PC-3 (cell line): Measurements from ENCODE around the gene AMER2. TPM values are rescaled to one million over a fixed set of nuclear protein-coding genes. Genes with fewer than 3 reads are reported as not detected.

Source experiments
- ATAC-seq: fragments of 200-7000 bp; cut with Tn5 transposase; 2 replicates; pipeline ENCODE4 v1.9.1; 2020; ENCODE audit warnings: mild to moderate bottlenecking, moderate library complexity
- BruUV-seq: library from RNA; stranded (reverse); fragments of 400-500 nt; replicated peaks from 2 replicates; lab custom pipeline; 2021; lab: Mats Ljungman, UMichigan
- CTCF ChIA-PET: fragments of 300-600 bp; sonication (Branson Sonifier 250); formaldehyde crosslinking; loops from one replicate; lab custom pipeline; 2022; ENCODE audit warnings: antibody characterized with exemption; lab: Charles Lee
- POLR2A ChIA-PET: fragments of 300-600 bp; sonication (Branson Sonifier 250); formaldehyde crosslinking; loops from one replicate; lab custom pipeline; 2022; ENCODE audit warnings: antibody characterized with exemption; ENCODE audit not compliant: unreplicated experiment; lab: Charles Lee
- DNase-seq: peaks from one replicate; pipeline ENCODE4 v3.0.0-alpha.2; 2015
- H2AFZ ChIP-seq: fragments of 300-600 bp; sonication (generic); 2 replicates; pipeline ENCODE4 v1.6.0; 2016; ENCODE audit warnings: antibody characterized with exemption, low read length
- H3F3A ChIP-seq: fragments of 300-600 bp; sonication (generic); one replicate; pipeline ENCODE4 v1.6.0; 2017; ENCODE audit warnings: antibody characterized with exemption, low read length, control low read depth, mild to moderate bottlenecking; ENCODE audit not compliant: unreplicated experiment
- H3K27ac ChIP-seq: fragments of 300-600 bp; sonication (generic); 2 replicates; pipeline ENCODE4 v1.5.1; 2016; ENCODE audit warnings: mild to moderate bottlenecking, low read length
- H3K27me3 ChIP-seq: fragments of 300-600 bp; sonication (generic); 2 replicates; pipeline ENCODE4 v1.6.1; 2016; ENCODE audit warnings: low read length, mixed read lengths
- H3K36me3 ChIP-seq: fragments of 300-600 bp; sonication (generic); 2 replicates; pipeline ENCODE4 v1.6.1; 2016; ENCODE audit warnings: low read depth, mixed run types, low read length, mixed read lengths
- H3K4me1 ChIP-seq: fragments of 300-600 bp; sonication (generic); 2 replicates; pipeline ENCODE4 v1.5.1; 2016; ENCODE audit warnings: low read length; ENCODE audit not compliant: insufficient read depth
- H3K4me2 ChIP-seq: fragments of 300-600 bp; sonication (generic); 2 replicates; pipeline ENCODE4 v1.6.0; 2016; ENCODE audit warnings: low read length
- H3K4me3 ChIP-seq: fragments of 300-600 bp; sonication (generic); 2 replicates; pipeline ENCODE4 v1.5.1; 2016; ENCODE audit warnings: mild to moderate bottlenecking, low read length, mixed read lengths
- H3K79me2 ChIP-seq: fragments of 300-600 bp; sonication (generic); 2 replicates; pipeline ENCODE4 v1.6.1; 2017; ENCODE audit warnings: low read length, mixed read lengths
- H3K9ac ChIP-seq: fragments of 300-600 bp; sonication (generic); 2 replicates; pipeline ENCODE4 v1.6.0; 2016; ENCODE audit warnings: mild to moderate bottlenecking, low read length
- H3K9me2 ChIP-seq: fragments of 300-600 bp; sonication (generic); replicated peaks from 2 replicates; pipeline ENCODE4 v1.6.1; 2016; ENCODE audit warnings: mixed run types, low read length, mixed read lengths
- H3K9me3 ChIP-seq: fragments of 300-600 bp; sonication (generic); 2 replicates; pipeline ENCODE4 v1.6.1; 2016; ENCODE audit warnings: low read length, mixed read lengths
- H4K20me1 ChIP-seq: fragments of 300-600 bp; sonication (generic); 2 replicates; pipeline ENCODE4 v1.6.1; 2016; ENCODE audit warnings: low read length, mixed read lengths
- CTCF ChIP-seq: fragments of 300-600 bp; sonication (generic); conservative IDR thresholded peaks from 2 replicates; pipeline ENCODE4 v1.5.1; 2017; ENCODE audit warnings: antibody characterized with exemption, low read depth, mild to moderate bottlenecking, low read length
- EZH2 ChIP-seq: fragments of 300-600 bp; sonication (generic); IDR thresholded peaks from one replicate; pipeline ENCODE4 v1.6.1; 2017; ENCODE audit warnings: antibody characterized with exemption, mild to moderate bottlenecking, low read length; ENCODE audit not compliant: unreplicated experiment
- EZH2phosphoT487 ChIP-seq: fragments of 300-600 bp; sonication (generic); IDR thresholded peaks from 2 replicates; pipeline ENCODE4 v1.6.1; 2018; ENCODE audit warnings: mild to moderate bottlenecking, antibody characterized with exemption, low read length, borderline replicate concordance
- intact Hi-C: fragments of 100-400 bp; cut with micrococcal nuclease; formaldehyde crosslinking; loops from 2 replicates; pipeline ENCODE4 v1.9.0; 2023
- total RNA-seq: library from RNA; depleted of rRNA; stranded (reverse); fragments of >200 nt; gene quantifications from 2 replicates; pipeline ENCODE4 v1.2.3, GENCODE V29; 2014

The AMER2 gene
- total RNA-seq, 1 experiment from 2014 or later = not detected

GRCh38 chr13:25157681-25158080, 14.4 kb downstream of the AMER2 start:
- no TSS peak for BruUV-seq
- intact Hi-C loops = no loop called here
- ATAC-seq (no peak), DNase-seq (no peak)
- Histone ChIP-seq H3K4me1 (no peaks in the 10 kb centered on the region), H3K79me2 (no peaks in the 10 kb centered on the region), H3F3A (no peaks in the 10 kb centered on the region), H3K9me3 (no peaks in the 10 kb centered on the region), H3K9ac (no peak overlapping the region), H3K4me2 (no peak overlapping the region), H3K27ac (no peak overlapping the region), H3K27me3 (peaks cover 44% of the 10 kb centered on the region), H3K36me3 (no peaks in the 10 kb centered on the region), H3K9me2 (no peaks in the 10 kb centered on the region), H3K4me3 (no peak overlapping the region), H4K20me1 (no peaks in the 10 kb centered on the region), H2AFZ (no peak overlapping the region)
- POLR2A ChIA-PET = no interaction called here
- TF ChIP-seq EZH2 (no peak), CTCF (no peak), EZH2phosphoT487 (no peak)
- CTCF ChIA-PET = no interaction called here

- CTCF ChIA-PET = no interaction called here
- Histone ChIP-seq H3K9me2 (no peaks in the 10 kb centered on the region), H3K4me1 (no peaks in the 10 kb centered on the region), H2AFZ (no peak overlapping the region), H3K27ac (no peak overlapping the region), H3F3A (no peaks in the 10 kb centered on the region), H3K9ac (no peak overlapping the region), H3K27me3 (peaks cover 71% of the 10 kb centered on the region), H3K9me3 (no peaks in the 10 kb centered on the region), H3K79me2 (no peaks in the 10 kb centered on the region), H4K20me1 (no peaks in the 10 kb centered on the region), H3K36me3 (no peaks in the 10 kb centered on the region), H3K4me2 (no peak overlapping the region), H3K4me3 (no peak overlapping the region)
- ATAC-seq (no peak), DNase-seq (no peak)
- no TSS peak for BruUV-seq
- POLR2A ChIA-PET = no interaction called here
- intact Hi-C loops = no loop called here
- TF ChIP-seq CTCF (no peak), EZH2phosphoT487 (no peak), EZH2 (no peak)
These were observed 18.4 kb downstream of the AMER2 start for GRCh38 chr13:25153736-25154135.

GRCh38 chr13:25151626-25152195, 20.4 kb downstream of the AMER2 start:
- H3K27ac ChIP-seq = no peak overlapping the region
- no peaks in the 10 kb centered on the region for H3K4me1 ChIP-seq
- POLR2A ChIA-PET = no interaction called here
- H4K20me1 ChIP-seq = no peaks in the 10 kb centered on the region
- no peak for ATAC-seq
- H3K9me2 ChIP-seq = no peaks in the 10 kb centered on the region
- no TSS peak for BruUV-seq
- H3K4me3 ChIP-seq = no peak overlapping the region
- H3K79me2 ChIP-seq = no peaks in the 10 kb centered on the region
- no peak for DNase-seq
- intact Hi-C loops = no loop called here
- no peaks in the 10 kb centered on the region for H3K36me3 ChIP-seq
- no peak overlapping the region for H3K9ac ChIP-seq
- H3F3A ChIP-seq = no peaks in the 10 kb centered on the region
- CTCF ChIA-PET = no interaction called here
- H3K27me3 ChIP-seq = peaks cover 67% of the 10 kb centered on the region
- H2AFZ ChIP-seq = no peak overlapping the region
- no peaks in the 10 kb centered on the region for H3K9me3 ChIP-seq
- TF ChIP-seq EZH2 = no peak
- TF ChIP-seq EZH2phosphoT487 = no peak
- TF ChIP-seq CTCF = no peak
- H3K4me2 ChIP-seq = no peak overlapping the region
